HG03521 (cell line): ENCODE results near the gene CPLANE2.
"Not testable (repeated sequence)": the region's sequence is repeated elsewhere in the genome, so short reads cannot be mapped to it uniquely, and the experiment has no call there.

Experiments used
- ATAC-seq: cut with Tn5 transposase; IDR thresholded peaks from one replicate; pipeline ENCODE4 v1.9.1; 2021; ENCODE audit warnings: mild to moderate bottlenecking, moderate library complexity; ENCODE audit not compliant: unreplicated experiment

Gene CPLANE2

DNA sequence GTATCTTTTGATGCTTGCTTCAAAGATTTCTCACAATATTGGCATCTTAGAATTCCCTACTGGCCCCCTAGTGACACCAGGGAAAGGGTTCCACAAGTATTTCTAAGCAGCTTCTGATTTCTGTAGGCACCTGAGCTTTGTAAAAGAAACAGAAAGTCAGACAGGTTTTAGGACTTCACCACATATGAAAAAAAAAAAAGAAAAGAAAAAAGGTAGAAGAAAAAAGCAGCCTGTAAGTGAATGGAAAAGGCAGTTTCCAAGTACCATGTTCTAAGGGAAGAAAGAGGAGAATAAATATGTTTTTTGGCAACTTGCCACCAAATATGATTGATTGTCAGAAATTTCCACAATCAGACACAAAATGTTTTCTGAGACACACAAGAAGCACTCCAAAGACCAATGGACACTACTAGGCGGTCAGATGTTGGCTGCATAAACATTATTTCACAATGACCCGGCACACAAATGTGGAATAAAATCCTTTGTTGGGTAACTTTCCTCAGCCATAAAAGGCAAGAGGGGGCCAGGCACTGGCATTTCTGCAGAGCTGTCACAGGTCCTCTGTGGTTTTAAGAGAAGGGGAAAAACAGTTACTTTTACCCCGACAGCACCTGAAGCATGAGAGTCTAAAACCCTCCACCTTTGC, 12.7 kb upstream of the CPLANE2 start:
- ATAC-seq: no peak

DNA sequence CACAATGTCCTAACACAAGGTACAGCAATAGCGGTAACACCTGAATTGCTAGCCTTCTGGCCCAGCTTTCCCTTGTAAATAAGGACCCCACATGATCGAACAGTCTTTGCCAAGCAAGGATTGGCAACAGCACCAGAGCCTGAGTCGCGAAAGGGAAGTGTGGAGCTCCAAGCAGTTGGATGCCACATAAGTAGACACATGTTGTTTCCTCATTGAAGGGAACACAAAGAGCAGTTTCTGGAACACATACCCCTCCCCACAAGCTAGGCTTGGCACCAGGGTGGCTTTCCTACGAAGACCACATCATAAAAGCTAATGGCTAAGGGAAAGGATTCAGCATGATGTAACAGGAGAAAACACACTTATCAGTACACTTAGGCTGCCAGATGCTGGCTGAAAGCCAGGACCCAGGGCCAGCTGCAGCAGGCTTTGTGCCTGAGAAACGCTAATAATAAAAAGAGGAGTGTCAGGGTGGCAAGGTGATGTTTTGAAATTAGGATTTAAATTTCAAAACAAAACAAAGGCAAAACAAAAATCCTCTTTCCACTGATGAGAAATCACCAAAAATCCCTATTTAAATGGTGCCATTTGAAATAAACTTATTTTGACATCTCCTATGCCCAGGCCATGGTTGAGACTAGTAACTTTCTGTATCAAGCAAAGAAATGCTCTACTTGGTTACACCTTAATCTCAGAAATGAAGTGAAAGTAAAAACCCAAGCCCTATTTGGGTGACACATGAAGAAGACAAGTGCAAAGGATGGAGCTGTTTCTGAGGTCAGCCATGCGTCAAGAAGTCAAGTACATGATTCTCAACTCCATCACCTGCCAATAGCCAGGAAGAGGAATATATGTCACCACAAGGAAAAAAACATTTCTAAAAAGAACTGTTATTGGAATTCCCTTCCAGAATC, 11.9 kb upstream of the CPLANE2 start:
- no peak for ATAC-seq

DNA sequence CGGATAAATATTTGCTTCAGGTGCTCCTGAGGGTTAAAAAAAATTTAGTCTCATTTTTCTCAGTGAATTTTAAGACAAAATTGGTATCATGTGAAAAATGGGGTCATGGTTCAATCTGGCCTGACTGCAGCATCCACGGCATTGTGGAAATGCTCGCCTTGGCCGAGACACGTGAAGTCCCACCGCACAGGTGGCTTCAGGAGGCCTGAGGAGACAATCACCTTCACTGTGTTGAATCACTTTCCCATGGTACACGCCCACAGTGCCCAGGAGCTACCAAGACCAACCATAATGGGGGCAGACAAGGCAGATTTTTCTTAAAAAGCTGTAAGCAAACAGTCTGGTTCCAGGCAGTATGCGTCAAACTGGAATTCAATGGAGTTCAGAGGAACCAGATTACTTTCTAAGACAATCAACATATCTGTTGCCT, 11.0 kb upstream of the CPLANE2 start:
- no peak for ATAC-seq

DNA sequence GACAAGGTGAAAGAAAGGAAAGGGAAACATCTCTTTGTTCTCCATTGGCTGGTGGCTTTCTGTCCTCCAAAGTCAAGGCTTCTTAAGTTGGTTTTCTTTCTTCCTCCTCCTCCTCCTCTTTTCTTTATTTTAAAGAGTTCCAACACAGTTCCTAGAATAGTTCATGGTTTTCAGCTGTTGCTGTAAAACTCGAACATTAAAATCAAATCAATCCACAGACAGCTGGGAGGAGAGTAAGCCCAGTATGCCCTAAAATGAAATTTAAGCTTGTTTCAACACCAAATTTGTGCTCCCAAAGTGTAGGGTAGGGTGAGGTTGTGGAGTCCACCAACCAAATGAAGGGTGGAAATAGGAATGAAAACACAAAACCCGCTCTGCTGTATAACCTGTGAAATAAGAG, 10.5 kb upstream of the CPLANE2 start:
- ATAC-seq: no peak

- no peak for ATAC-seq
Measured at GRCh38 chr1:16246961-16247360, 10.0 kb upstream of the CPLANE2 start.

DNA sequence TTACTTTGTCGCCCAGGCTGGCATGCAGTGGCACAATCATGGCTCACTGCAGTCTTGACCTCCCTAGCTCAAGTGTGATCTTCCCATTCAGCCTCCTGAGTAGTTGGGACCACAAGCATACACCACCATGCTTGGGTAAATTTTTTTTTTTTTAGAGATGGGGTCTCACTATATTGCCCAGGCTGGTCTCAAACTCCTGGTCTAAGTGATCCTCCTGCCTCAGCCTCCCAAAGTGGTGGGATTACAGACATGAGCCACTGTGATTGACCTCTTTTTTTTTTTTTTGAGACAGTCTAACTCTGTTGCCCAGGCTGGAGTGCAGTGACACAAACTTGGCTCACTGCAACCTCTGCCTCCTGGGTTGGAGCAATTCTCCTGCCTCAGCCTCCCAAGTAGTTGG, 9.3 kb upstream of the CPLANE2 start:
- not testable (repeated sequence) for ATAC-seq

GRCh38 chr1:16245476-16246196, 8.7 kb upstream of the CPLANE2 start:
- ATAC-seq: no peak

DNA sequence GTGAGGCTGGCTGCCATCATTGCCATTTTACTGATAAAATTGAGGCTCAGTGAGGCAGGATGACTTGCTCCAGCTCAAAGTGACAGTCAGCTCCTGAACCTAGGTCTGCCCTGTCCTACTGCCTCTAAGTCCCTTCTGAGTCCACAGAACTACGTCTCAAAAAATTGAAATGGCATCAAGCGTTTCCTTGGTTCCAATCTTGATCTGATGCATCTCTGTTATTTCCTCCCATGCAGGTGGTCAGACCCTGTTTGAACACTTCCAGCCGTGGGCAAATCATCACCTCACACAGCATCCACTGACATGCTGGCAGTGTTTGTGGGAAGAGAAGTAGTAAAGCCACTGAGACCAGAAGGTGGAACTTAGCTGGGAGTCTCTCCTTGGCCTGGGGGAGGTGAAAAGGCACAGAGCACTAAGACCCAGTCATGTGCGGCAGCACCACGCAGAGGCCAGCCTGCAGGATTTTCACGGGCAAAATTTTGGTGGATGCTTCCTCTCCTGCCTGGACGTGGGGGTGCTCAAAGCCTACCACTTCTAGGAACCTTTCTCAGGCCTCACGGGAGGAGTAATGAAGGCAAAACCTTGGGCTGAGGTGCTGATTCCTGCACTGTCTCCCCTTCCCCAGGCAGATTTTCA, 7.8 kb upstream of the CPLANE2 start:
- ATAC-seq: no peak

GRCh38 chr1:16243936-16244649, 7.1 kb upstream of the CPLANE2 start:
- ATAC-seq: no peak

GRCh38 chr1:16243215-16243610, 6.2 kb upstream of the CPLANE2 start:
- no peak for ATAC-seq

DNA sequence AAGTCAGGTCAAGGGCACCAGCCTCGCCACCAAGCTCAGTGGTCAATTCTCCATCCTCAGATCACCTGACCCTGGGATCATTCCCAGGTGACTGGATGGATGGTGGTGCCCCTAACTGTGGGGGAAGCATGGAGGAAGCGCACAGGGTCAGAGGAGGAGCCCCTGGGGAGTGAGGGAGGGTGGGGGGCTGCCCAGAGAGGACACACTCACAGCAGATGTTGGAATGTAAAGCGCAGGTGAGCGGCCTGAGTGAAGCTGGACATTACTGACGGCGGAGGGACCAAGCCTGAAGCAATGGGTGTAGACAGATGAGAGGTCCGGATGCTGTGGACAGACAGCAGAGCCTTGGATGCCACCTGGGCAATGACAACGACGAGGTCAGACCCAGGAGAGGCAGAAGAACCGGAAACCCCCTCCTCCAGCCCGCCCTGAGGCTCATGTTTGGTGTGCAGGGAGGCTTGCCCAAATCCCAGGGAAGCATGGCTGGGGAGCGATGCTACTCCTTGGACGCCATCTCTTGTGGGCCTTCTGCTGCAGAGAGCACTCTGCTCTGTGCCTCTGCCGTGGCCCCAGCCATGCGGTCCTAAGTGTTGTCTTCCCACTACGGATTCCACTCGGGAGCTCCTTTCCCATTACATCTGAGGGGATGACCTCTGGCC, 5.7 kb upstream of the CPLANE2 start:
- no peak for ATAC-seq

DNA sequence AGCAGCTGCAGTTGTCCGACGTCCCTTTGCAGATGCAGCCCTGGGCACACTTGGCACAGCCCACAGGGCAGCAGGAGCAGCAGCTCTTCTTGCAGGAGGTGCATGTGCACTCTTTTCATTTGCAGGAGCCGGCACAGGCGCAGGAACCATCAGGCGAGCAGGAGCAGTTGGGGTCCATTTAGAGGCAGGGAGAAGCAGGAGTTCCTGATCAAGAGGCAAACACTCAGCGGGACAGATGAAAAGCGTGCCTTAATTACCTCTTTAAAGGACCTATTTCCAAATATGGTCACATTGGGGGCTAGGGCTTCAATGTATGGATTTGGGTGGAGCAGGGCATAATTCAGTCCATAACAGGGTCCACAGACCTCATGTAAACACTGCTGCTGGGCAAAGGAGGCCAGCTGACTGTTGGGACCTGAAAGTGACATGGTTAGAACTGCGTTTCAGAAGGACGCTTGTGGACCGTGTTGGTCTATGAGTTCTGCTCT, 4.3 kb upstream of the CPLANE2 start:
- ATAC-seq: no peak

DNA sequence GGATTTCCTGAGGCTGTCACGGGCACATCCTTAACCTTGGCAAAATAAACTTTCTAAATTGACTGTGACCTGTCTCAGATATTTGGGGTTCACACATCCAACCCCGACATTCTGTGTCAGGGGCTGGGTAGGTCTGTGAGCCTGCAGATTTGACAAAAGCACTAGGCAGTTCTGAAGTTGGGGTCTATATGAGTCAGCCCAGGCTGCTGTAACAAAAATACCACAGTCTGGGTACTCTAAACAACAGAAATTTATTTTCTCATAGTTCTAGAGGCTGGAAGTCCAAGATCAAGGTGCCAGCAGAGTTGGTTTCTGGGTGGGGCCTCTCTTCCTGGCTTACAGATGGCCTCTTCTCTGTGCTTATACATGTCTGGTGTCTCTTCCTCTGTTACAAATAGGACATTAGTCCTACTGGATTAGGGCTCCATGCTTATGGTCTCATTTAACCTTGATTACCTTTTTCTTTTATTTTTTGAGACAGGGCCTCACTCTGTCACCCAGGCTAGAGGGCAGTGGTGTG, 3.0 kb upstream of the CPLANE2 start:
- ATAC-seq: no peak

GRCh38 chr1:16237343-16237830, 404 bp upstream of the CPLANE2 start:
- no peak for ATAC-seq

DNA sequence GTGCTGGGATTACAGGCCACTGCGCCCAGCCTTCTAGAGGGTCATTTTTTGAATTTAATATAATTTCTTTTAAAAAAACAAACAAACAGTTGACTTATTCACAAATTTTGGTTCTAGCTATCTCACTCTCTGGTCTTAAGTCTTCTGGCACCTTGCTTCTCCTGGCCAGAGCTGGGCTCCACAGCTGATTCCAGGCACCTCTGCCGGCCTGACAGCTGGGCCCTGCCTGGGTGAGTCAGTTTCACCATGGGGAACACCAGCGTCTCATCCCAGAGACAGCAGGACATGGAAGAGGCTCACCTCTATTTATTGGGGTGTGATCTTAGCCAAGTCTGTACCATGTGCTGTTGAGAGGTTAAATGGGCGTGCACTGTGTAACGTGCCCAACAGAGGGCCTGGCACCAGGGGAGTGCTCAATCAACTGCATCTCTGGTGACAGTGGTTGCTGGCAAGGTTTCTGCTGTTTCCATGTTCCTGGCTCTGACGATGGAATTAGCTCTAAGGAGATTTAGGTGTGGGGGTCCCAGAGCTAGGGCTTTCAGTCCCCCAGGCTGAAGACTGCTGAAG, 956 bp downstream of the CPLANE2 start:
- ATAC-seq: peak; percentile 35

- no peak for ATAC-seq
Measured at GRCh38 chr1:16235347-16235746, 1.6 kb downstream of the CPLANE2 start.

- no peak for ATAC-seq
Measured at GRCh38 chr1:16233431-16233830, 3.6 kb downstream of the CPLANE2 start.

GRCh38 chr1:16232316-16232710, 4.7 kb downstream of the CPLANE2 start:
- no peak for ATAC-seq
